ENCODE results near the gene ELP4. TPM values are rescaled to one million over a fixed set of nuclear protein-coding genes. Genes with fewer than 3 reads are reported as not detected.

Gene ELP4
- total RNA-seq, 1 donor from 2014 or later = 15.1 TPM

DNA sequence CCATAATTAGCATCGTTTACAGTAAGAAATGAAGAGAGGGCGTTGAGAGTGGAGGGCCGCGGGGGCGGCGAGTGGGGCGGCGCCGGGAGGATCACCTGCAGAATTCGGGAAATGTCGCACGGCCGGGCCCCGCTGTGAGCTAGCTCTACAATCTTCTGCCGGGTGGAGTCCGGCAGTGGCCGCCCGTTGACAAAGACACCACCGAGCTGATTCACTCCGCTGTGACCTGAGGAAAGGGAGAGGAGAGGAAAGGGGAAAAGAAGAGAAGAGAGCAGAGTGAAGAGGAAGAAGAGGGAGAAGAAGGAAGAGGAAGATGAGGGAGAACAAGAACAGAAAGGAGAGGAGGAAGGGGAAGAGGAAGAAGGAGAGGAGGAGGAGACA lies 293.0 kb downstream of the ELP4 start:
- no peak for ATAC-seq

DNA sequence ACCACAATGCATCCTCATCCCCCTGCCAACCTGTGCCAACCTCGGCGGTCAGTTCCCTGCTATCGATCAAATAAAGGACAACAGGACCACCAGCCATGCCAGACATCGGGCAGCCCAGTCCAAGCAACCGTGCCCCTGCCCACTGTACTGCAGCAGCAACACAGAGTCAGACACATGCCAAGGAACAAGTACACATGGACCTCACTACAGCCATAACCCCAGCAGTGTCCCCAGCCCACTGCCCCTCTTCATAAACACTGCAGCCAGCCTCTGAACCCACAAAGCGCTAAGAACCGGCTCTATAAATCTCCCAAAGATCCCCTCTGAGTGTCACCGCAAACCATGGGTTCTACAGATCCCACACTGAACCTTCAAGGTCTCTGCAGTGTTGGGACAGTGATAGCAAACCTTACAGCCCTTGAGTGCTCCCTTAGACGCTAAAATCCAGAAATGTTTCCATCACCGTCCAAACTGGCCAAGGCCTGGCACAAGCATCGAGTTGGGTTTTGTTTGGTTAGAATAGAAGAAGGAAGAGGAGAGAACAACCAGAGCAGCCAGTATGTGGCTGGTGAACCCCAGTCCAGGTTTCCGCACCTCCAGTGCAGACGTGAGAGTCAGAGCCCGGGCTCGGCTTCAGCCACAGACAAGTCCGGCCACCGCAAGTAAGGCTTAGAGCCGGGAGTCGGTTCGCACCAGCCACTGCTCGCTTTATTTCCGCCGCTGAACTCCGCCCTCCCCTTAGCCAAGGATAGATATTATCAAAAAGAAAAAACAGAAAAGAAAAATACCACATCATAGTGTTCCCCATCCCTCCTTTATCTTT lies 293.6 kb downstream of the ELP4 start:
- no peak for ATAC-seq

DNA sequence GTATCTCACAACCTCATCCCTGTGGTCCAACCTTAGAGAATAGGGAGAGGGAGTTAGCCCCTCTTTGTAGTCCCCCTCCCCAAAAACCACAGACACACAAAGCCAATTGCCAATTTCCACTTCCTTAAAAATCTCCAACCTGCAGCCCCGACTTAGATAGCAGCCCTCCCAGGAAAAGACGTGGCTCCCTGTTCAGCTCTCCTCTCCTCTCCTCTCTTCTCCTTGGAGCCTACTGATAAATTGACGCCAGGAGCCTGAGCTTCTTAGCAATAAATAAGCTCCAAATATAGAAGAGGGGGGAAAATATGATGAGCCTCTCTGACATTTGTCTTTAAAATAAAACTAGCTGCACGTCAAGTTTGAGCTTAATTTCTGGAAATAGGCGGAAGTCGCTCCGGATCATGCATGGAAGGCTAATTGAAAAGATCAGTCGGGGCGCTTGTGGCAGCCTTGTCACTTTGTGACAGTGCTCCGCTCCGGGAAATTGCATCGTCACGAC lies 294.3 kb downstream of the ELP4 start:
- no peak for ATAC-seq

GRCh38 chr11:31804312-31805036 lies 294.9 kb downstream of the ELP4 start:
- ATAC-seq = no peak

DNA sequence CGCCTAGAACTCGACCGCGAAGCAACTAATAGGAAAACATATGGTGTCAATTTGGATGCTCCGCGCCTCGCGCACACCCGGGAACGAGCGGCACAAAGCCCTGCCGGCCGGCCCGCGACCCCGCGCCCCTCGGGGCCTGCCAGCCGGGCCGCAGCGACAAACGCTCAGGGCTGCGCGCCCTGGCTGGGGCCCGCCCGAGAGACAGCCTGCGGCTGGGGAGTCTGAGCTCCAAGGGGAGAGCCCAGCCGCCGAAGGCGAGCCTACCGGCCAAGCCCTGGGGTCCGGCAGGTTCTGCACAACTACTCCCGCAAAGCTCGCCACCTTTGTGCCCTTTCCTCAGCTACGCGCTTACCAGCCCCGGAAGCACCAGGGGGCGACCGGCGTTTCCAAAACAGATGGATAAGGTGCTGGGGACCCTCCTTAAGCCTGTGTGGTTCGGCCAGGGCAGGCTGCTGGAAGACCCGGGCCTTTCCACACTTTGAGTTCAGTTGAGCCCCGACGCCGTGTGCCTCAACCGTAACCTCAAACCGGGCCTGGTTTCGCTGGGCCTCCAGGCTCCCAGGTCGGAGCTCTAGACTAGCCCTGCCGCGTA lies 295.6 kb downstream of the ELP4 start:
- no peak for ATAC-seq

GRCh38 chr11:31805629-31806185 lies 296.1 kb downstream of the ELP4 start:
- no peak for ATAC-seq

DNA sequence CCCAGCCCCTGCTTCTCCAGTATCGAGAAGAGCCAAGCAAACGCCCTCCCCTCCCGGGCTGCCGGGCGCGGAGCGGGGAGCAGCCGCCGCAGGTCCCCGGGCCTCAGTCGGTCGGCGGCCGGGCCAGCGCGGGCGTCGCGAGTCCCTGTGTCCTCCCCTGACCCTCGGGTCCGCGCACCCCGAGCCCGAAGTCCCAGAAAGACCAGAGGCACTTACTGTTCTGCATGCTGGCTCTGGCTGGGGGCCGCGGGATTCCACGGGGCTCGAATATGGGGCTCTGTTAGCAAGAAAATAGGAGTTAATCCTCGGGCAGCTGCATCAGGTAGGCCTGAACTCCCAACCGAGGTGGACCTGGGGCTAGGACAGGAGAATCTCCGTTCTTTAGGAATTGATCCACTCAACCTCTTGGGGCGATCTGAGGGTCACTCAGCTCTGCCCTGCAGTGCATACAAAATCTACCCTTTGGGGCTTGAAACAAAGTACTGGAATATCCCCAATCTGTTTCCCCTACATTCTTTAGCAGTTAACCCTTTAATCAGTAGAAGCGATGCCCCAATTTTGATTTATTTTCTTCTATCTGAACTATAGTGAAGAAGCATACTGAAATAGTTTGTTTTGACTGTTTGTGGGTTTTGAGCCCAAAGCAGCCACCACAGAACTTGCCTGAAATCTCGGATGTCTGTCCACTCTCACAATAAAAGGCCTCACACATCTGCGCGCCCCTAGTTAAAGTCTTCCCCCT lies 296.8 kb downstream of the ELP4 start:
- no peak for ATAC-seq

DNA sequence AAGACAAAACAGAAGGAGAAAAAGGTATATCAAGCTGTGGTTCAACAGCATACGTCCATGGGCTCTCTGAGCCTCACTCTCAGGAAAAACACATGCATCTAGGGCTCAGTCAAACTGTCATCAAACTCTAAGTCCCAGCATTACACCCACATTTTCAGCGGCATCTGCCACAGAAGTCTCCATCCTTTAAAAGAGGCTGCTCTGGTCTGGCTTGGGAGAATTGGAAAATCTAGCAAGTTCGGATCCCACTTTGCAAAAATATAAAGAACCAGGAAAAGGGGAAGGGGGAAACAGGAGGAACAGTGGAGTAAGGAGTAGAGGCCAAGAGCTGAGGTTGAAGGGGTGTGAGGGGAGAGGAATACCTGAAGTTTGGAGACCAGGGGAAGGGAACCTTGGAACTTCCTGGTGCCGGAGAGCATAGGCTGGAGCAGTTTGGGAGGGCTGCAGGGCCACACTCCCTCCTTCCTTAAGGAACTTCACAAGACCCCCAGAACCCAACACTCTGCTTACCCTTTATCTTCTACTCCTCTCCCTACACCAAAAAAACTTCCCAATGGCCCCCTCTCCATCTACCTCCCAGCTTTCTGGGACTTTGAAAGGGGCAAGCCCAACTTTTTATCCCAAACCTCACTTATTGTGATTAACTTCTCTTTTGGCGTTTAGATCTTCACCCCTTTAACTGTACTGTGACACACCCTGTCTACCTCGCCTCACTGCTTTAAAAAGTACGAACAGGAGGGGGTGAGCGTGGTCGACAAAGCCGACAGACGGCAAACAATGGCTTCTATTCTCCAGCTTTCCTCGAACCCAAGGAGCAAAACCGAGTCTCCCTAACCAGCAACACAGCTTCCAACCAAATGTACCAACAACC lies 297.6 kb downstream of the ELP4 start:
- ATAC-seq = no peak

DNA sequence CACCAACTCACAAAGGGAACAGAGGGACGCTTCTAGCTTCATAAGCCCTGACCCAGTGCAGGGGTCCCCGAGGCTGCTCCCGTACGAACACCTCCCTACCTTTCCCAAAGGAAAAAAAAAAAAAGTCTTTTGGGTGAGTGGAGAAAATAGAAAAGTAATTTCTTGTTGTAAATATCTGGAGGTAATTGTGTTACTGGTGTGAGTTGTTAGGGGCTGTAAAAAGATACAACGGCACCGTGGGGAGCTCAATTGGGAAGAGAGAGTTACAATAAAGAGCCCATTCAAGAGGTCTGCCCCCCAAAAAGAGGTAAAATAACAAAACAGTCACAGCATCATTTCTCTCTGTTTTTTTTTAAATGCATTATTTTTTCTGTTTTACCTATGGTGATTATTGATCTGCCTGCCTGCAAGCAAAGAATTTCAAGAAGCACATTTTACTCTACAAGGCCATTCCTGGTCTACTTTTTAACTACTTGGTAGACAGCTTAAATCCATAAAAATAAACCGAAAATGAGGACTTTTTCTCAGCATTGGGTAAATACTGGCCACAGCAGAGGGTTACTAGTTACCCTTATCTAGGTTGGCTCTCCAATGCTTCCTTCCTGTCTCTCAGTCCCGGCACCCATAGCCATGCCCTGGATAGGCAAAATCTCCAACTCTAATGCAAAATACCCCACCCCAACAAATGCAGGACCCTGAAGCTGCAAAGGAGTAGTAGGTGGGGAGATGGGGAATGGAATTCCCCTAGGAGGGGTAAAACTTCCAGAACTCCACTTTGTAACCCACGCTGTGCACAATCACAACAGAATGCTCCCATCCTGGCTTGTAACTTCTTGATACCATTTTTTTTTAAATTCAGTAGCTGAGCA lies 298.5 kb downstream of the ELP4 start:
- ATAC-seq = no peak

- no peak for ATAC-seq
These were observed 299.4 kb downstream of the ELP4 start for GRCh38 chr11:31808721-31809540.

DNA sequence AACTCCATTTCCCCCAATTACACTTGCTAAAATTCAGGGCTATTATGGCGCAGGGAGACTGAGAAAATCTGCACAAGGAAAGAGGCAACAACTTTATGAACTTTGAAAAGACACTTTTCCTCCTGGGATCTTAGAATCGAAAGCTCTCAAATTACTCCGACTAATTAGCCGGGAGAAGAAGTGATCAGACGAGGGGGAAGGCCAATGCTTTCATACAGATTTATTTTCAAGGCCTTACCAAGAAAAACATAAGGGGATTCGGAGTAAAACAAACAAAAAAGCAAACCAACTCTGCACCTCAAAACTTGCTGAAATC lies 299.9 kb downstream of the ELP4 start:
- ATAC-seq = no peak

- ATAC-seq = peak; percentile 15
These were observed 300.6 kb downstream of the ELP4 start for GRCh38 chr11:31809857-31810778.

DNA sequence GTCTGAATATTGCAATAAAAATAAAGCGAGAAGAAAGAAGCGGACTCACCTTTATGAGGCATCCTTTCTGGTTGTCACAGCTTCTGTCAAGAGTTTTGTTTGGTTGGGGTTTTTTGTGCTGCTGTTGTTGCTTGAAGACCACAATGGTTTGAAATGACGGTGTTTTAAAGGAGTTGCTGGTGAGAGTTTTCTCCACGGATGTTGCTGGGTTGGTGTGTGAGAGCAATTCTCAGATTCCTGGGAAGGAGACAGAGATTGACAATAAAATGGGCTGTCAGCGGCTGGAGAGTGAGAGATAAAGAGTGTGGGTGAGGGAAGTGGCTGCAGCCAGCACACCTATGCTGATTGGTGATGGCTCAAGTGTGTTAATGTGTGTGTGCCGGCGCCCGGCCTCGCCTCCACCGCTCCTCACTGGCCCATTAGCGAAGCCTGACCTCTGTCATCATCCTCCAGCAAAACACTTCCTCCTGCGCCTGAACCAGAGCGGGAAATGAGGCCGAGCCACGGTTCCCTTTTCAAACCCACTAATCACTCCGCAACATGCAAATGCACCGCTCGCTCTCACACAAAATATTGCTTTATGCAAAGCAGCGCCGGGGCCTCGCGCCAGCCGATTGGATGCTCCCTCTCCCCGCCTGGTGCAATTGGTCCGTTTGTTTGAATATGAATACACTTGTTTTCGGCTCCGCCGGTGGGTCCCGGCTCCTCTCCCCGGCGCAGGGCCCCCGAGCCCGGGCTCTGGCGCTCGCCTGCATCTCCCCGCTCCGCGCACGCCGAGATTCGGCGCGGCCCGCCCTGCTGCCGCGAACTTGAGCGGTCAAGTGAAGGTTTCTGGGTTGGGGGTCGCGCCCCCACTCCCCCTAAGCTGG lies 301.4 kb downstream of the ELP4 start, which contains the start of gene PAX6:
TSS of gene PAX6 (minus strand) at position 544 of the 869 bp plus-strand sequence. CDS start 4,911 bp downstream, outside the sequence.
- peak; percentile 87 for ATAC-seq

- peak; percentile 21 for ATAC-seq
These were observed 303.1 kb downstream of the ELP4 start for GRCh38 chr11:31812383-31813381.

GRCh38 chr11:31813391-31814175 lies 304.0 kb downstream of the ELP4 start:
- no peak for ATAC-seq
